Pons (tissue), 1 donor: ENCODE data around the gene PAM16.
"Not testable (repeated sequence)": the region's sequence is repeated elsewhere in the genome, so short reads cannot be mapped to it uniquely, and the experiment has no call there.

Experiments used
- DNase-seq: peaks from one replicate; pipeline ENCODE4 v3.0.0-alpha.2; 2016; ENCODE audit warnings: low spot score

The PAM16 gene

DNA sequence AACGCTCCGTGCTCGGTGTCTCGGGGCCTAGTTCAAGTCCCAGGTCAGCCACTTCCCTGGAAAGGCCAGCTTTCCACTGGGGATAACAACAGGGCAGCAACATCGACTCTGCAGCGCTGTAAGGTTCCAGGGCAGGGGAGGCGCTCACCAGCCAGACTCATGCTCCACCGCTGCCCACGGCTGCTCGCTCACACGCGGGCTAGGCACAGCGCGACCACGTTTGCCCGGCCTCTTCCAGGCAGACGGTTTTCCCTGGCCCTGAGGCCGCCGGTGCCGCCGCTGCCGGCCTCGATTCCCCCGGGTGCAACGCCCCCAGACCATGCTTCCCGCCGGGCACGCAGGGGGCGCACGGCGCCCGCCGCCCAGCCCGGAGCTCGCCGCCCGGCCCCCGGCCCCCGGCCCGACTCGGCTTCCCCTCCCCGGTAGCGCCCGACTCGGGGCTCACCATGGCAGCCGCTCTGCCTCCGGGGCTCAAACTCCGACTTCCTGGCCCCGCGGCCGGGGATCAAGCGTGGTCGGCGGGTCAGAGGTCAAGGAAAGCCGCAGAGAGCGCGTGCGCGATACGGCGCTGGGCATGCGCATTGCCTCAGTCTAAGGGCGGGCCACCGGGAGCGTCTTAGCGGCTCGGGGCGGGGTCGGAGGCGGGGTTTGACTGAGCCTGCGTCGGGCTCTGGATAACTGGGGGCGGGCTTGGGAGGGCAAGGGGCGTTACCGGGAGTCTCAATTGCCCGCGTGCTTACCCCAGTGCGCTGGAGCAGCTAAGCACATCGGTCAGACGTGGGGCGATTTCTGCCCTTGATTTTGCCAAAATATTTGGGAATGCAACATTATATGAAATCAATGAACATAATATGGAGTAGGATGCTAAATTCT is at the start of gene PAM16:
Gene PAM16, minus strand, starts transcription at position 535 of the 873 bp plus-strand sequence. Its CDS starts 87 bp downstream, at position 448.
- peak; percentile 91 for DNase-seq

DNA sequence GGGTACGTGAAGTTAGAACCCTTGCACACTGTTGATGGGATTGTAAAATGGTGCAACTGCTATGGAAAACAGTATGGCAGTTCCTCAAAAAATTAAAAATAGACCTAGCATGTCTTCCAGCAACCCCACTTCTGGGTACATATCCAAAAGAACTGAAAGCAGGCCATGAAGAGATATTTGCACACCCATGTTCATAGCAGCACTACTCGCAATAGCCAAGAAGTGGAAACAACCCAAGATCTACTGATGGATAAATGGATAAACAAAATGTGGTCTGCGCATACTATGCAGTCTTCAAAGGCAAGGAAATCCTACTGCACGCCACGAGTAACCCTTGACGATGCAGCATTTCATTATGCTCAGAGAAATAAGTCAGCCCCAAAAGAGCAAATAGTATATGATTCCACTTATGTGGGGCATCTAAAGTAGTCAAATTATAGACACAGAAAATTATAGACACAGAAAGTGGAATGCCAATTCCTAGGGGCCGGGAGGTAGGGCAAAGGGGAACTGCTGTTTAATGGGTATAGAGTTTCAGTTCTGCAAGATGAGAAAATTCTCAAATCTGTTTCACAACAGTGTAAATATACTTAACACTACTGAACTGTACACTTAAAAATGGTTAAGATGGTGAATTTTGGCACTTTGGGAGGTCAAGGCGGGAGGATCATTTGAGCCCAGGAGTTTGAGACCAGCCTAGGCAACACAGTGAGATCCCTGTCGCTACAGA is 48.0 kb upstream of the PAM16 start:
- no peak for DNase-seq

DNA sequence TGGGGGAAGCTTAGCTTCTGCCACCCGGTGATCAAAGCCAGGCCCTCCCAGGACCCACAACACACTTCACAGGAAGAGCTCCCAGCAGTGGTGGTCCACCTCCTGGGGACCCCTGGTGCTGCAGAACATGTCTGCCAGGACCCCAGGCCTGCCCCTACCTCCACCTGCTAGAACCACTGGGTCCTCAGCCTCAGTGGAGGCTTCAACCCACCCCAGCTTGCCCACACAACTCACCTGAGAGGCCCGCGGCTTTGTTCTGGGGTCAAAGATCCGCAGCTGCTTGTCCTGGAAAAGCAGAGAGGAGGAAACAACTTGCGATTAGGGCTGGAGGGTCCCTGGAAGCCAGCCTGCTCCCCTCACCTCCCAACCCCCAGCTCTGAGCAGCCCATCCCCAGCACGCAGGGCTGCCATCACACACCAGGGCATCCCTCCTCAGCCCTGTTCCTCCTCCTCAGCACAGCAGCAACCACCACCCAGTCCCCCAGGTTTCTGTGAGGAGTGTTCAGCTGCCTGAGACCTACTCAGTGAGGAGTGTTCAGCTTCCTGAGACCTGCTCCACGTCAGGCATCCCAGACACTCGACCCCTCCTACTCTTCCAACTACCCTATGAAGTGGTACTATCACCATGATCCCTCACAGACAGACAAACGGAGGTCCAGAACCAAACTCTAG is 44.1 kb upstream of the PAM16 start:
- DNase-seq = no peak

DNA sequence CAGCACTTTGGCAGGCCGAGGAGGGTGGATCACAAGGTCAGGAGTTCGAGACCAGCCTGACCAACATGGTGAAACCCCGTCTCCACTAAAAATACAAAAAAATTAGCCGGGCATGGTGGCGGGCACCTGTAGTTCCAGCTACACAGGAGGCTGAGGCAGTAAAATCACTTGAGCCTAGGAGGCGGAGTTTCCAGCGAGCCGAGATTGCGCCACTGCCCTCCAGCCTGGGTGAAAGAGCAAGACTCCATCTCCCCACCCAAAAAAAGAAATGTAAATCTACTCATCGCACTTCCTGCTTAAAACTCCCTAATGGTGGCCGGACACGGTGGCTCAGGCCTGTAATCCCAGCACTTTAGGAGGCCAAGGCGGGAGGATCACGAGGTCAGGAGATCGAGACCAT is 42.7 kb upstream of the PAM16 start:
- not testable (repeated sequence) for DNase-seq

DNA sequence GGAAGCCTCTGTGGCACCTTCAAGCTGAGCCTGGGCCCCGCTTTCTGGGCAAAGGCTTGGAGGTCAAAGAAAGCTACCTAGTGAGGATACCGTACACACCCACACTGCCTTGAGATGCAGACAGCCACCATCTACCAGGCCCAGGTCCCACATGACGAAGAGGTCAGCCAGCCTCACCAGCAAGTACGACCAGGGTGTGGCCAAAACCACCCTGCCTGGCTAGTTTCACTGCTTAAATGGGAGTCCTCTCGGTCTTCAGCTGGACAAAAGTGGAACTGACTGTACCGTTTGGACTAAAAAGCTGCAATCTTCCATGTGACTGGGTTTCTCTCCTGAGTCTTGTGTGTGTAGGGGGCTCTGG is 42.1 kb upstream of the PAM16 start:
- no peak for DNase-seq

DNA sequence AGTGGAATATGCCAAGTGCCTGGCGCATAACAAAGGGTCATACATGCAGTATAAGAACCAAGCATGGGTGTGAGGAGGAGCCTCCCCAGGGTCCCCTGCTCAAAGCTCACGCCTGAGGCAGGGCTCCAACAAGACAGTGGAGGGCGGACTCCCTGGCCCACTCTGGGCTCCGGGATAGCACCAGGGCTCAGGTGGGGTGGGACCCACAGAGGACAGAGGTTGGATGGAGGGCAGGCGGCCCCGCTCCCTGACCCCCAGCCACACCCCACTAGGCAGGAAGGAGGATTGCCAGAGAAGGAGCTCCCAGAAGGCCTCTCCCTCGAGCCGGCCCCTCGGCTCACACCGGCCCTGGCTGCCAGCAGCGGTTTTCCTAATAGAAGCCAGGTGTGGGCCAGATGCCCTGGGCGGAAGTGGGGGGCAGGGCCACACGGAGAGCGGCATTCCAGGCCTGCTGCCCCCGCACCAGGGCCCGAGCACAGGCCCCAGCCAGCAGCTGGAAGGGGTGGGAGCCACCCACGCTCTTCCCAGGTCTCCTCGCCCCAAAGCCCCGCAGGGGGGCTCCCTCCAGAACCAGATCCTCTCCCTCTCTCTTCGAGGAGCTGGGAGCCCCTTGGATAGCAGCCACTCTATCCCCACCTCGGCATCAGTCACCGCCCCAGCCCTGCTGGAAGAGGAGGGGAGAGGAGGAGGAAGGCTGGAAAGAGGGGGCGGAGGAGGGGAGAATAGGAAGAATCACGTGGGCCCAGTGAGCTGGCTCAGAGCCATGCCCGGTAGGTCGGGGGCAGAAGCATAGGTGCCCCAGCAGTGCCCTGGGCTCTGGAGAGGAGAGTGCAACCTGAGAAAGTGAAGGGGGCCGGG is 41.5 kb upstream of the PAM16 start:
- no peak for DNase-seq

DNA sequence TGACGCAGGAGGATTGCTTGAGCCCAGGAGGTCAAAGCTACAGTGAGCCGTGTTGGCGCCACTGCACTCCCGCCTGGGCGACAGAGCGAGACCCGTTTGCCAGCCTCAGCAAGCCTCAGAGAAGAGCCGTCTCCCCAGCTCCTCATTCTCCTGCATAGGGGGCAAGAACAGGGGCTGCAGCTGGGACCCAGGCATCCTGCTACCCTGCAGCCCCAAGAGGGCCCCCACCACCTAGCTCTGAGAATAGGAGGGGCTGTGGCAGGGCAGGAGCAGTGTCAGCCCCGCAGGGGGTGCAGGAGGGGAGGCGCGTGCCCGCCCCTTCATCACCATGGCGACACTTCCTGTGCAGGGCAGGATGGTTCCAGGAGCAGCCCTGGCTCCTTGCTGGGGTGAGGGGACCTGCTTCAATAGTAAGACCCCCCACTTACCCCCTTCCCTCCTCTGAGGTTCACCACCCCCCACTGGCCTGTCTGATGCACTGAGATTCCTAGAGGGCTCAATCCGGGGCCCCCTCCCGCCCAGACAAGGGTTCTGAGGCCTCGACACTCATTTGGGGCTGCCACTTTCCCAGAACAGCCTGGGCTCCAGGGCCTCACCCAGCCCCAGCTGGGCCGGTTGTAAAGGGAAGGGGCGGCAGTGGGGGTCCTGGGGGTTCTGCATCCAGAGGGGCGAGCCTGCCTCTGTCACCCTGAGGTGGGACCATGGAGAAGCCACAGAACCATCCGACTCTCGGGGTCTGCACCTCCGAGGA is 40.7 kb upstream of the PAM16 start:
- DNase-seq = no peak

DNA sequence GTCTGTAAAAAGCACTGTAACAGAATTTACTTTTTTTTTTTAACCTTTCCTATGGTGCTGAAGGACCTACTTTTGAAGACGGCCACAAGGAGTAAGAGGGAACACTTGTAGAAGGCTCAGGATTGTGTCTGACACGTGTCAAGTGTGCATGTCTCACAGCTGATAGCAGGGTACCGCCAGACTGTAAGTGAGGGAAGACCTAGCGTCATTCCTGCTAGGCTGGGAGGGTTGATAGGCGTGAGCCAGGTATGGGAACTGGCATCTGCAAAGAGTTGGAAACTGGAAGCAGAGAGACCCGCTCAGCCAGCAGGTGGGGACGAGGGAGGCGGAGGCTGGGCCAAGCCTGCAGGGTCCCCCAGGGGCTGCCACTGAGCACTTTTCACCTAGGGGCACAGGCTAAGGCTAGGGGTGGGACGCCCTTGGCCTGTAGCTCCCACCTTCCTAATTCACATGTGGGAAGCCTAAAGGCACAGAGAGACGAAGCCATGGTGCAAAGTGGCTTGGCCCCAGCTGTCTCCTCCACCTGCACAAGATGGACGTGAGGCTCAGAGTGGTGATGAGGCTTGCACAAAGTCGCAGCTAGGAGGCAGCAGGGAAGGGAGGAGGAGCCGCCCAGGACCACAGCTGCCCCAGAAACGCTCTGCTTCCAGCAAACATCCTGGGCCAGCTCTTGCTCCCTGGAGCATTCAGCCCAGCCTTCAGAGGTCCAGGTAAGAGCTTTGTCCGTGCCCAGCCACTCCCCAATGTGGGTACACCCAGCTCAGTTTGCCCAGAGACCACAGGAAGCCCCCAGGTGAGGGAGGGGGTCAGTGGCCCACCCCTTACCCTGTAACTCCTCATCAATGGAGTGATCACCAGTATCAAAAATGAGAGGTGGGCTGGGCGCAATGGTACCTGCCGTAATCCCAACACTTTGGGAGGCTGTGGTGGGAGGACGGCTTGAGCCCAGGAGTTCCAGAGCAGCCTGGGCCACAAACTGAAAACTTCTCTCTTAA is 39.4 kb upstream of the PAM16 start:
- DNase-seq = no peak

DNA sequence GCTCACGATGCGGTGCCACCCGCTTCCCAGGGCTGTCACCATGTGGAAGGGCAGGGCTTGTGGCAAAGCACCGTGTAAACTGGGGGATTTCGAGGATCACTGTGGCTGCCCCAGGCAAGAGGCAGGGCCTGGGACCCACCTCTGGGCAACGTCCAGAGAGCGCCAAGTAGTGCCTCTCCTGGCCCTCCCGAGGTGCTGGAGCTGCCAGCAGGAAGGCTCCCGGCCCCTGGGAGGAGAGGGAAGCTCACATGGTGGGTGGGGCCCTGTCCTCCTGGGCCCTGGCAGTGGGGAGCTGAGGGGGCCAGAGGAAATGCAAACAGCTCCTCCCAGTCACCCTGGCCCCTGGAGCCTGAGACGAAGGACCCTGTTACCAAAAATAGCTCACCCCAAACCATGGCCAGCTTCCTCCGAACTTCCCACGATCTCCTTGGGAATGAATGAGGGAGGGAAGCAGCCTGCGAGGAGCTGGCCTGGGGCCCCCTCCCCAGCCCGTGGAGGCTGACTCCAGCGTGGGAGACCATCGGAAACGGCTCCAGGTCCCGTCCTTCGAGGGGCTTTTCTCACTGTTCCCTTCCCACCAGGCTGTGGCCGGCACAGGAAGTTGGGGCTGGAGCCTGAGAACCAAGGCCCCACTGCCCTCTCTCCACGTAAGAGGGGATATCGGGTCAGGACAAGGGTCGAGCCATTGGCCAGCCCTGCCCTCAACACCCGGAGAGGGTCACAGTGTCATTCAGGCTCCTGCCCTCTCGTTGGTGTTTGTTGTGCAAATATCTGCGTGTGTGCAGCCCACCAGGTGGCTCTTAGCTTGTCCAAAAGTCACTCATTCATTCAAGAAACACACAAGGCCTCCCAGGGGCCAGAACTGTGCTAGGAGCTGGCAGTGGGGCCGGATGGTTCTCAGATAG is 38.2 kb upstream of the PAM16 start:
- no peak for DNase-seq

DNA sequence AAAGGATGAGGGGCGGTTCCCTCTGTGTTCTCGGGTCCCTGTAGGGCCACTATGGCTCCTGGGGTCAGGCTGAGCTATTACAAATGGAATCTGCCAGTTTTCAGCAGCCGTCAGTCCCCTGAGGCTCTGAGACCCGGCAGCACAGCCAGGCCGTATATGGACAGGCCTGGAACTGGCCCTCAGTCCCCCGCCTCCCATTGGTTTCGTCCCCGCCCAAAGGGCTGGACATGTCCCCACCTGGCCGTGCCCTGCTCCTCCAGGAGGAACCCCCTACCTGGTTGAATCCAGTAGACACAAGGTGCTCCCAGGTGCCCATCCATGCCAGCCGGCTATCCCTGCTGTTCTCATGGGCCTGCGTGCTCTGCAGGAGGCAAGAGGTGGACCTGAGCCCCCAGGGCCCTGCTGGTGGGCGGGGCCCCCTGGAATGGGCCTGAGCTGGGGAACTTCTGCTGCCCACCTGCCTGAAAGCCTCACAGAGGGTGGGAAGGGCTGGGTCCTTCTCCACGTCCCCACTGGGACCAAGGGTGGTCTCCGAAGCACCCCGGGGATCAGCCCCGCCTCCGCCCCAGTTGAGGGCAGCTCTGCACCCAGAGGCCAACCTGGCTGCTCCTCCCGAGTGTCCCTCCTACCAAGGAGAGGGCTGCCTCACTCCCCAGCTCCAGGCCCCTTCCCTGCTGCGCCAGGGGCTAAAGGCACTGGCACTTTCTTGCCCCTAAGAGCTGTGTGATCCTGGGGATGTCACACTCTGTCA is 37.3 kb upstream of the PAM16 start:
- no peak for DNase-seq

DNA sequence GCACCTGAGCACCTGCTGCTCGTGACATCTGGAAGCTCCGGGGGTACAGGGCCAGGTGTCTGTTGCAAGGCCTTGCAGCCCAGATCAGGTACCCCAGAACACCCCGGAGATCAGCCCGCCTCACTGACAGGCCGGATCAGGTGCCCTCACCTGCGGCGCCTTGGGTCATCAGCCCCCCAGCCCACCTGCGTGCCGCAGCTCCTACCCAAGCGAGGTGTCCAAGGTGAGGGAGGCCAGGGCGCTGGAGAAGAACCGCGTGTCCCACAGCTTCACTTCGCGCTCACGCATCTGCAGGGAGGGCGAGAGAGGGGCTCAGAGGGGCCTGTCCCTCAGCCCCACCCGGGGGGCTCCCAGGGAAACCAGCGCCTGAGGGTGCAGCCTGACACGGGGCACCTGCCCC is 36.7 kb upstream of the PAM16 start:
- no peak for DNase-seq

DNA sequence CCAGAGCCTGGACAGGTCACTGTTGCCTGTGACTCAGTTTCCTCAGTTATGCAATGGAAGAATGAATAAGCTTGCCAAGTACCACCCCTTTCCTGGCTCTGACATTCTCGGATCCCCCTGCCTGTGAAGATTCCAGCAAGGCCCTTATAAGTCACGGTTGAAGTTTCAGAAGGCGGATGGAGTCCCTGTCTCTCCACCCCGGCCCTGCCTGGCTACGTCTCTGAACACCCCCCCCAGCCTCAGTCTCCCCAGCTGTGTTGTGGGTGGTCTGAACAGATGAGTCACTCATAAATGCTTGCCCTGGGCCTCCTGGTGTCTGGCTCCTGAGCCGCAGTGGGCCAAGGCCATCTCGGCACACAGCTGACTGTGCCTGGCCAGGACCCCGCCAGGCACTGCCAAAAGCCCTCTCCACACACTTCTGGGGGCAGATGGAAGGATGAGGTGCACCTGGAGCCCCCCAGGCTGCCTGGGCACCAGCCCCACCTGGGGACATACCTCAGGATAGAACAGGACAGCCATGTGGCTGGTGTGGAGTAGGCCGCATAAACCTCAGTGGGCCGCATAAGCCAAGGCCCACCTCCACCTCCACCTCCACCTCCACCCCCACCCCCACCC is 35.9 kb upstream of the PAM16 start:
- no peak for DNase-seq

DNA sequence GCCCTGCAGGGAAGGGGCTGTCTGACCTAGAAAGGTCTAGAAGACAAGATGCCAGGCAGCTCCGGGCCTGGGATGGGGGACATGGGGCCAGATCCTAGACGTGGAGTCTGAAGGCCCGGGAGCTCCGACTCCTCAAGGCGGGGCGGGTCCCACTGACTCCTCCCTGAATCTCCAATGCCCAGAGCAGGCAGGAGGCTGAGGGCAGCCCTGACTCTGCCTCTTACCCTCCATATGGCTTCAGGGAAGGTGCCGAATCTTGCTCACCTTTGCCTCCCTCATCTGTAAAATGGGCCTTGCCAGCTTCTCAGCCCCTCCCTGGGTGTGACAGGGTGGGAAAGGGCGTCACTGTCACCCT is 35.3 kb upstream of the PAM16 start:
- DNase-seq = no peak

DNA sequence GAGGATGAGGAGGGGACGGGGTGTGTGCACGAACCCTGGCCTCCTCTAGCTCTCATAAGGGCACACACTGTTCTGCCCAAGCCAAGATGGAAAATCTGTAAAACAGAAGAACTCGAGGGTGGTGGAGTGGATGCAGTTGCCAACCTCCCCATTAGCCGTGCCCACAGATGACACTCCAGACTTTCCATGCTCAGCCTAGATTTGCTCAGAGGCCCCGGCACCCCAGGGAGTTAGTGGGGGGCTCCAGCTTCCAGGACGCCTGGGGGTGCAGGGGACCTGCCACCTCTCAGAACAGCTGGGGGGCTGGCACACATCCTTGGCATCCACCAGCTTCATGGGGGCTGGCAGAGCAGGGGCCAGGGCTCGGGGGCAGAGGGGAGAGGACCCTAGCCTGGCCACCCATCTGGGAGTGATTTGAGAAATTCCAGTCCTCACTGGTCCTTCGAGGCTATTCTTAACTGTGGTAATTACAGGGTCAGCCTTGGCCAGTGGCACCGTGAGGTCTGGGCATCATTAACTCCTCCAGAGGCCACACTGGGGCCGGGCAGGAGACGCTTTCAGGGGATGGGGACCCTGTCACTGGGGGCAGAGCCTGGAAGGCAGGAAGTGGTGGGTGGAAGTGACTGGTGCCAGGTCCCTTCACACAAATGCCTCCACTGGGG is 34.8 kb upstream of the PAM16 start:
- DNase-seq = no peak

DNA sequence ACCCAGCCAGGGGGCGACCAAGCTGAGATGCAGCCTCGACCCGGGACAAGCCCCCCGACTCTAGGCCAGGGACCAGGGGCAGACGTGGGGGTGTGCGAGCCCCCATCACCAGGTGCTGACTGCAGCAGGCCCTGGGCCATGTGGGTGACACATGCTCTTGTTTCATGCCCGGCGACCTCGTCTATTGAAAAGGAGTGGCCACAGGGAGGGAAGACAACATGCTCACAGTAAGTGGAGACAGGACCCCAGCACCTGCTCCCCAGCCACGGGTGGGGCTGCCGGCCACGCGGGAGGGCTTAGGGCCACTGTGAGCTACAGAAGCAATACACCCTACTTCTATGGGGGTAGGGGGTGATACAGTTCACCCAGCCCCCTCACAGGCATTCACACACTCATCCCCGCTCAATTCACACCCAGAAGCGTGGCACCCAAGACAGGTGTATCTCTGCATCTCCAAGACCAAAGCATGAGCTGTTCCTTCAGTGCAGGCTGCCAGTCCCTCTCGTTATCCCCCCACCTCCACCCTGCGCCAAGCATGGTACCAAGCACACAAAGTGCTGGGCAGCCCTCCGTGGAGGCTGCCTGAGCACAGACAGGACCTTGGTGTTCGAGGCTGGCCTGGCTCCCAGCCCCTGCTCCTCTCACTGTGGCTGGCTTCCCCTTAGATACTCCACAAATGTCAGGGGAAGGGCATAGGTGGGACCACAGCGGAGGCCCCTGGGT is 34.1 kb upstream of the PAM16 start:
- no peak for DNase-seq

DNA sequence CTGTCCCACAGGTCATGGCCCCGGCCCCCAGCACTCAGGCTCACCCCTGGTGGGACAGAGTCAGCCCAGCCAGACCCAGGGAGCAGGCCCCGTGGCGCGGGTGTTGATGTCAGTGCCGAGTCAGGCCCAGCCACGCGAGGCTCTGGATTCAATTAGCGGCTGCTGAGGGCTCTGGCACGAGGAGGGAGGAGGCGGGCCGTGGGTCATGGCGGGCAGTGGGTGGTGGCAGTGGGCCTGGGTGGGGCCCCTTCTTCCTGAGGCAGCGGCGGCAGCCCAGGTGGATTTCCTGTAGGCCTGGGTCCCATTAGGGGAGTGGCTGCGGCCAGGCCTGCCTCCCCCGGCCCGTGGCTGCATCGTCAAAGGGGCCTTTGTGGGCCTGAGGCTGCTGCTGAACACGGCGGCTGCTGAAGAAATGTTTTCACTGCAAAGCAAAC is 33.4 kb upstream of the PAM16 start:
- DNase-seq = no peak
